K562 (cell line): Measurements from ENCODE around the gene ARHGAP15. TPM values are rescaled to one million over a fixed set of nuclear protein-coding genes. Genes with fewer than 3 reads are reported as not detected.

Source experiments
- DNMT1 ChIP-seq: fragments of 450-650 bp; IDR thresholded peaks from 2 replicates; pipeline ENCODE4 v1.6.1; 2016; ENCODE audit warnings: antibody characterized with exemption, mild to moderate bottlenecking
- ETV5 ChIP-seq: sonication (generic); formaldehyde crosslinking; IDR thresholded peaks from 2 replicates; pipeline ENCODE4 v1.4.0; 2020; ENCODE audit warnings: low read depth, mild to moderate bottlenecking, missing genetic modification reagents
- GABPA ChIP-seq: fragments of 200-800 bp; sonication (Bioruptor generic); conservative IDR thresholded peaks from 2 replicates; pipeline ENCODE4 v1.6.1; 2016; ENCODE audit warnings: low read depth, missing genetic modification characterization, missing compliant biosample characterization
- HLTF ChIP-seq: fragments of 450-650 bp; IDR thresholded peaks from 2 replicates; pipeline ENCODE4 v1.6.1; 2016
- ILK ChIP-seq: fragments of 450-650 bp; IDR thresholded peaks from 2 replicates; pipeline ENCODE4 v1.6.1; 2016; ENCODE audit warnings: missing genetic modification characterization, low read depth, mild to moderate bottlenecking, missing compliant biosample characterization, moderate library complexity, borderline replicate concordance
- JUNB ChIP-seq: fragments of 450-650 bp; formaldehyde crosslinking; conservative IDR thresholded peaks from 2 replicates; pipeline ENCODE4 v1.4.0; 2020; ENCODE audit warnings: mild to moderate bottlenecking
- POLR2H ChIP-seq: IDR thresholded peaks from 2 replicates; pipeline ENCODE4 v1.6.1; 2016; ENCODE audit warnings: missing genetic modification characterization, low read depth, mild to moderate bottlenecking, control low read depth, missing compliant biosample characterization, moderate library complexity
- SNIP1 ChIP-seq: fragments of 450-650 bp; IDR thresholded peaks from 2 replicates; pipeline ENCODE4 v1.7.1; 2017; ENCODE audit warnings: low read depth, mild to moderate bottlenecking
- ZBTB7A ChIP-seq: IDR thresholded peaks from 2 replicates; pipeline ENCODE4 v1.6.1; 2011; ENCODE audit warnings: low read depth, mild to moderate bottlenecking, low read length, moderate library complexity, borderline replicate concordance; ENCODE audit not compliant: control insufficient read depth
- ZNF324 ChIP-seq: fragments of 250-450 bp; sonication (Bioruptor Pico); IDR thresholded peaks from 2 replicates; pipeline ENCODE4 v1.4.0; 2020; ENCODE audit warnings: mild to moderate bottlenecking
- ZNF41 ChIP-seq: fragments of 250-450 bp; sonication (Bioruptor Pico); conservative IDR thresholded peaks from 2 replicates; pipeline ENCODE4 v1.4.0; 2020; ENCODE audit warnings: mild to moderate bottlenecking
- ZNF668 ChIP-seq: fragments of 250-450 bp; sonication (Bioruptor Pico); IDR thresholded peaks from 2 replicates; pipeline ENCODE4 v1.8.0; 2022; ENCODE audit warnings: mild to moderate bottlenecking, inconsistent platforms
- polyA plus RNA-seq, 8 experiments: library from polyadenylated mRNA; depleted of rRNA in 4 of 8; stranded (reverse) in 5 of 8; unstranded in 3 of 8; fragments of >200 nt; fragmentation: Nextera tagmentation in 2 of 8; fragmentation: Illumina TruSeq in 1 of 8; extraction: Ambion mirVana in 2 of 8; extraction: Trizol in 1 of 8; gene quantifications; 2 replicates each; pipeline versions ENCODE4 v1.2.1 to v1.2.3, GENCODE V29; 2011 to 2014; ENCODE audit warnings: inconsistent platforms in 1 of 8, missing spikeins in 1 of 8
- total RNA-seq, 7 experiments: library from RNA; depleted of rRNA in 6 of 7; stranded (reverse); fragments of >200 nt in 6 of 7; fragmentation: Illumina TruSeq in 2 of 7; extraction: Trizol in 2 of 7; gene quantifications; 2 replicates each; pipeline versions ENCODE4 v1.2.1 to v1.2.3, GENCODE V29; 2011 to 2021; ENCODE audit warnings: low replicate concordance in 1 of 7
- TF ChIP-seq, protein P1 (sequence below): fragments of 250-450 bp; sonication (Bioruptor Pico); IDR thresholded peaks from 2 replicates; pipeline ENCODE4 v1.4.0; 2020
- TF ChIP-seq, protein P2 (sequence below): fragments of 450-650 bp; IDR thresholded peaks from 2 replicates; pipeline ENCODE4 v1.6.1; 2017; ENCODE audit warnings: antibody characterized with exemption, mild to moderate bottlenecking
- TF ChIP-seq, protein P3 (sequence below), 3 experiments: fragments of 200-800 bp in 1 of 3; sonication (Bioruptor generic) in 1 of 3; sonication (generic) in 1 of 3; formaldehyde crosslinking in 1 of 3; IDR thresholded peaks; 2 replicates each; pipeline versions ENCODE4 v1.6.1 to v1.8.0; 2016 to 2022; ENCODE audit warnings: mild to moderate bottlenecking in 2 of 3, missing compliant biosample characterization in 2 of 3, missing genetic modification characterization in 2 of 3, missing genetic modification reagents in 1 of 3

Gene ARHGAP15
- total and polyA plus RNA-seq, 9 of the 15 experiments (the other 6 are each of a cell fraction or from before 2014, with no cell fraction given) = 1.5 to 17.9 (median 7.9) TPM

DNA sequence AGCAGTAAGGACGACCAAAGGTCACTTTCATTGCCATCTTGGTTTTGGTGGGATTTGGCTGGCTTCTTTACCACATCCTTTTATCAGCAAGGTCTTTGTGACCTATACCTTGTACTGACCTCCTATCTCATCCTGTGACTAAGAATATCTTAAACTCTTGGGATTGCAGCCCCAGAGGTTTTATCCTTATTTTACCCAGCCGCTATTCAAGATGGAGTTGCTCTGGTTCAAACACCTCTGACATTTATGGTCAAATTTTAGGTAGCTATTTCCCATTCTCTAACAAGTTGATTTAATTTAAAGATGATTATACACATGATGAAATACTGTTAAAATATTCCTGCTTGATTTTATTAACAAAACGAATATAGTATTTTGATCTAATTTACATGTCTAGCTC, 326.1 kb downstream of the ARHGAP15 start (continued):
- TF ChIP-seq, protein P1, sequence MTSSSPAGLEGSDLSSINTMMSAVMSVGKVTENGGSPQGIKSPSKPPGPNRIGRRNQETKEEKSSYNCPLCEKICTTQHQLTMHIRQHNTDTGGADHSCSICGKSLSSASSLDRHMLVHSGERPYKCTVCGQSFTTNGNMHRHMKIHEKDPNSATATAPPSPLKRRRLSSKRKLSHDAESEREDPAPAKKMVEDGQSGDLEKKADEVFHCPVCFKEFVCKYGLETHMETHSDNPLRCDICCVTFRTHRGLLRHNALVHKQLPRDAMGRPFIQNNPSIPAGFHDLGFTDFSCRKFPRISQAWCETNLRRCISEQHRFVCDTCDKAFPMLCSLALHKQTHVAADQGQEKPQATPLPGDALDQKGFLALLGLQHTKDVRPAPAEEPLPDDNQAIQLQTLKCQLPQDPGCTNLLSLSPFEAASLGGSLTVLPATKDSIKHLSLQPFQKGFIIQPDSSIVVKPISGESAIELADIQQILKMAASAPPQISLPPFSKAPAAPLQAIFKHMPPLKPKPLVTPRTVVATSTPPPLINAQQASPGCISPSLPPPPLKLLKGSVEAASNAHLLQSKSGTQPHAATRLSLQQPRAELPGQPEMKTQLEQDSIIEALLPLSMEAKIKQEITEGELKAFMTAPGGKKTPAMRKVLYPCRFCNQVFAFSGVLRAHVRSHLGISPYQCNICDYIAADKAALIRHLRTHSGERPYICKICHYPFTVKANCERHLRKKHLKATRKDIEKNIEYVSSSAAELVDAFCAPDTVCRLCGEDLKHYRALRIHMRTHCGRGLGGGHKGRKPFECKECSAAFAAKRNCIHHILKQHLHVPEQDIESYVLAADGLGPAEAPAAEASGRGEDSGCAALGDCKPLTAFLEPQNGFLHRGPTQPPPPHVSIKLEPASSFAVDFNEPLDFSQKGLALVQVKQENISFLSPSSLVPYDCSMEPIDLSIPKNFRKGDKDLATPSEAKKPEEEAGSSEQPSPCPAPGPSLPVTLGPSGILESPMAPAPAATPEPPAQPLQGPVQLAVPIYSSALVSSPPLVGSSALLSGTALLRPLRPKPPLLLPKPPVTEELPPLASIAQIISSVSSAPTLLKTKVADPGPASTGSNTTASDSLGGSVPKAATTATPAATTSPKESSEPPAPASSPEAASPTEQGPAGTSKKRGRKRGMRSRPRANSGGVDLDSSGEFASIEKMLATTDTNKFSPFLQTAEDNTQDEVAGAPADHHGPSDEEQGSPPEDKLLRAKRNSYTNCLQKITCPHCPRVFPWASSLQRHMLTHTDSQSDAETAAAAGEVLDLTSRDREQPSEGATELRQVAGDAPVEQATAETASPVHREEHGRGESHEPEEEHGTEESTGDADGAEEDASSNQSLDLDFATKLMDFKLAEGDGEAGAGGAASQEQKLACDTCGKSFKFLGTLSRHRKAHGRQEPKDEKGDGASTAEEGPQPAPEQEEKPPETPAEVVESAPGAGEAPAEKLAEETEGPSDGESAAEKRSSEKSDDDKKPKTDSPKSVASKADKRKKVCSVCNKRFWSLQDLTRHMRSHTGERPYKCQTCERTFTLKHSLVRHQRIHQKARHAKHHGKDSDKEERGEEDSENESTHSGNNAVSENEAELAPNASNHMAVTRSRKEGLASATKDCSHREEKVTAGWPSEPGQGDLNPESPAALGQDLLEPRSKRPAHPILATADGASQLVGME (CRISPR knock-in tag) = no peak
- TF ChIP-seq, protein P2, sequence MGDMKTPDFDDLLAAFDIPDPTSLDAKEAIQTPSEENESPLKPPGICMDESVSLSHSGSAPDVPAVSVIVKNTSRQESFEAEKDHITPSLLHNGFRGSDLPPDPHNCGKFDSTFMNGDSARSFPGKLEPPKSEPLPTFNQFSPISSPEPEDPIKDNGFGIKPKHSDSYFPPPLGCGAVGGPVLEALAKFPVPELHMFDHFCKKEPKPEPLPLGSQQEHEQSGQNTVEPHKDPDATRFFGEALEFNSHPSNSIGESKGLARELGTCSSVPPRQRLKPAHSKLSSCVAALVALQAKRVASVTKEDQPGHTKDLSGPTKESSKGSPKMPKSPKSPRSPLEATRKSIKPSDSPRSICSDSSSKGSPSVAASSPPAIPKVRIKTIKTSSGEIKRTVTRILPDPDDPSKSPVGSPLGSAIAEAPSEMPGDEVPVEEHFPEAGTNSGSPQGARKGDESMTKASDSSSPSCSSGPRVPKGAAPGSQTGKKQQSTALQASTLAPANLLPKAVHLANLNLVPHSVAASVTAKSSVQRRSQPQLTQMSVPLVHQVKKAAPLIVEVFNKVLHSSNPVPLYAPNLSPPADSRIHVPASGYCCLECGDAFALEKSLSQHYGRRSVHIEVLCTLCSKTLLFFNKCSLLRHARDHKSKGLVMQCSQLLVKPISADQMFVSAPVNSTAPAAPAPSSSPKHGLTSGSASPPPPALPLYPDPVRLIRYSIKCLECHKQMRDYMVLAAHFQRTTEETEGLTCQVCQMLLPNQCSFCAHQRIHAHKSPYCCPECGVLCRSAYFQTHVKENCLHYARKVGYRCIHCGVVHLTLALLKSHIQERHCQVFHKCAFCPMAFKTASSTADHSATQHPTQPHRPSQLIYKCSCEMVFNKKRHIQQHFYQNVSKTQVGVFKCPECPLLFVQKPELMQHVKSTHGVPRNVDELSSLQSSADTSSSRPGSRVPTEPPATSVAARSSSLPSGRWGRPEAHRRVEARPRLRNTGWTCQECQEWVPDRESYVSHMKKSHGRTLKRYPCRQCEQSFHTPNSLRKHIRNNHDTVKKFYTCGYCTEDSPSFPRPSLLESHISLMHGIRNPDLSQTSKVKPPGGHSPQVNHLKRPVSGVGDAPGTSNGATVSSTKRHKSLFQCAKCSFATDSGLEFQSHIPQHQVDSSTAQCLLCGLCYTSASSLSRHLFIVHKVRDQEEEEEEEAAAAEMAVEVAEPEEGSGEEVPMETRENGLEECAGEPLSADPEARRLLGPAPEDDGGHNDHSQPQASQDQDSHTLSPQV = peak; percentile 54
- 0 out of 2 replicates have a peak, but pooled peaks have one; percentile 10 for TF ChIP-seq ZNF41 (CRISPR knock-in tag)
- no peak for TF ChIP-seq ZNF324 (CRISPR knock-in tag)
- no peak for TF ChIP-seq DNMT1
- TF ChIP-seq JUNB (CRISPR knock-in tag) = no peak
- TF ChIP-seq, protein P3, sequence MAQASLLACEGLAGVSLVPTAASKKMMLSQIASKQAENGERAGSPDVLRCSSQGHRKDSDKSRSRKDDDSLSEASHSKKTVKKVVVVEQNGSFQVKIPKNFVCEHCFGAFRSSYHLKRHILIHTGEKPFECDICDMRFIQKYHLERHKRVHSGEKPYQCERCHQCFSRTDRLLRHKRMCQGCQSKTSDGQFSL (CRISPR knock-in tag; IDR thresholded peaks at IDR 0.05) = no peak
- TF ChIP-seq, protein P3 (tag; IDR thresholded peaks at IDR 0.05) = peak in 1 of 2 experiments; percentile 71; a peak in 1 of 4 replicates
- TF ChIP-seq ETV5 (CRISPR knock-in tag) = no peak
- no peak for TF ChIP-seq HLTF
- TF ChIP-seq GABPA (tag) = 0 out of 2 replicates have a peak, but pooled peaks have one; percentile 17
- no peak for TF ChIP-seq ZBTB7A
- peak; percentile 23; the same call in 1 of the 2 replicates for TF ChIP-seq ILK (tag)
- TF ChIP-seq ZNF668 (CRISPR knock-in tag) = peak; percentile 52; the same call in 1 of the 2 replicates
- TF ChIP-seq POLR2H (tag) = peak; percentile 31; the same call in 1 of the 2 replicates
- no peak for TF ChIP-seq SNIP1
